Nephron (organoid): Measurements from ENCODE around the gene L1CAM.

Experiments
- H3K27ac Mint-ChIP-seq, 3 experiments: 2 replicates each; pipeline ENCODE4 v1.8.0; 2020; ENCODE audit warnings: mixed read lengths in 3 of 3, mild to moderate bottlenecking in 2 of 3, moderate library complexity in 1 of 3
- H3K27me3 Mint-ChIP-seq: 2 replicates; pipeline ENCODE4 v1.8.0; 2021; ENCODE audit warnings: low read depth, mild to moderate bottlenecking, moderate library complexity, mixed read lengths
- H3K36me3 Mint-ChIP-seq: 2 replicates; pipeline ENCODE4 v1.8.0; 2020; ENCODE audit warnings: low read depth, mixed read lengths
- H3K4me1 Mint-ChIP-seq: 2 replicates; pipeline ENCODE4 v1.8.0; 2020; ENCODE audit warnings: mixed read lengths
- H3K4me3 Mint-ChIP-seq, 3 experiments: 2 replicates each; pipeline ENCODE4 v1.8.0; 2020; ENCODE audit warnings: mild to moderate bottlenecking in 3 of 3, mixed read lengths in 3 of 3, moderate library complexity in 2 of 3
- H3K9me3 Mint-ChIP-seq: 2 replicates; pipeline ENCODE4 v1.8.0; 2020; ENCODE audit warnings: mixed read lengths
- TF ChIP-seq, protein P1 (sequence below), 3 experiments: fragments of 200-600 bp; sonication (generic); IDR thresholded peaks; one replicate each; pipeline ENCODE4 v1.5.0; 2021; ENCODE audit warnings: antibody characterized with exemption in 3 of 3; ENCODE audit not compliant: unreplicated experiment in 3 of 3

Gene L1CAM

DNA sequence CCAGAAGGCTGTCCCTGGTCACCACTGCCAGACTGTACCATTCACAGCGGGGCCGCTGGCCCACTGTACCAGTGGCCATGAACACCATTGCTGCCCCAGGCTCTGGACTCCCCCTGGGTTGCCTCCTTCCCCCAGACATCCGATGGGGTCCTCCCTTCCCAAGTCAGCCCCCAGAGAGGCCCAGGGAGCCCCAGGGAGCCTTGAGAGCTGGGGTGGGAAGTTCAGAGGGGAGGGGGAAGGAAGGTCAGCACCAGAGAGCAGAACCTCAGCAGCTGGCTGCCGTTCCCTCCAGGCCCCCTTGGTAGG, 40.5 kb upstream of the L1CAM start:
- Mint-ChIP-seq H3K27ac (peak overlapping the region; percentile 83 to 97 (median 97)), H3K4me3 (peak overlapping the region; percentile 83 to 90 (median 90)), H3K36me3 (peaks cover 11% of the 10 kb centered on the region), H3K27me3 (peaks cover 3% of the 10 kb centered on the region), H3K4me1 (peaks cover 20% of the 10 kb centered on the region), H3K9me3 (peaks cover 6% of the 10 kb centered on the region)
- TF ChIP-seq, protein P1, sequence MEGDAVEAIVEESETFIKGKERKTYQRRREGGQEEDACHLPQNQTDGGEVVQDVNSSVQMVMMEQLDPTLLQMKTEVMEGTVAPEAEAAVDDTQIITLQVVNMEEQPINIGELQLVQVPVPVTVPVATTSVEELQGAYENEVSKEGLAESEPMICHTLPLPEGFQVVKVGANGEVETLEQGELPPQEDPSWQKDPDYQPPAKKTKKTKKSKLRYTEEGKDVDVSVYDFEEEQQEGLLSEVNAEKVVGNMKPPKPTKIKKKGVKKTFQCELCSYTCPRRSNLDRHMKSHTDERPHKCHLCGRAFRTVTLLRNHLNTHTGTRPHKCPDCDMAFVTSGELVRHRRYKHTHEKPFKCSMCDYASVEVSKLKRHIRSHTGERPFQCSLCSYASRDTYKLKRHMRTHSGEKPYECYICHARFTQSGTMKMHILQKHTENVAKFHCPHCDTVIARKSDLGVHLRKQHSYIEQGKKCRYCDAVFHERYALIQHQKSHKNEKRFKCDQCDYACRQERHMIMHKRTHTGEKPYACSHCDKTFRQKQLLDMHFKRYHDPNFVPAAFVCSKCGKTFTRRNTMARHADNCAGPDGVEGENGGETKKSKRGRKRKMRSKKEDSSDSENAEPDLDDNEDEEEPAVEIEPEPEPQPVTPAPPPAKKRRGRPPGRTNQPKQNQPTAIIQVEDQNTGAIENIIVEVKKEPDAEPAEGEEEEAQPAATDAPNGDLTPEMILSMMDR (IDR thresholded peaks at IDR 0.05; ENCODE audit: unreplicated experiment in 3 of 3): no peak

DNA sequence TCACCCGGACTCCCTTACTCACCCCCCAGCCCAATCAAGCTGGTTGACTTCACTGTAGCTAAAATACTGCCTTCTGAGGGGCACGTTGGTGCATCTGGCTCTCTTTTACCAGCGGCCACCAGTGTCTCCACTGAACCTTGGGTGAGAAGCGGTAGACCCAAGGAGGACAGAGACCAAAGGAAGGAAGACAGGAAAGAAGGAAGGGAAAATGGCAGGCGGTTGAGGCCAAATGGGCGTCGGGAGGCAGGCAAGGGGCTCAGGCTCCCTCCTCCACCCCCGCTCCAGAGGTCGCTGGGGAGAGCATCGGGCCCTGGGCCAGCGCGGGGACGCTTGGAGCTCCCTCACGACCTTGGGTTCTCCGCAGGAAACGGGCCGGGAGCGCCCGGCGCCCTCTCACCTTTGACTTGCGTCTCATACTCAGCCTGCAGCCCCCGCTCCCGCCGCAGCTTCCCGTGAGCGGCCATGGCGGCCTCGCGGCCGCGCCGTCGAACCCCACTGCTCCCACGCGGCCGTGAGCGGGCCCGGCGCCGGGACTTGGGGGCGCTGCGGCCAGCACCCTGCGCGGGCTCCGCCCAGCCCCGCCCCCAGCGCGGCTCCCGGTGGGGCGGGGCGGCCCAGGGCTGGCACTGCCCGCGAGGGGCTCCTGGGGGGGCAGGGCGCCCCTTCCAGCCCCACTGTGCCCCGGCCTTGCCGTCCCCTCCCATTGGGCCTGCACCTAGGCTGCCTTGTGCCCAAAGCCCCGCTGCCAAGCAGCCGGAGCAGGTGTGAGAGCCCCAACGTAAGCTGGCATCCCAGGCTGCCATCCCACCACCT, 40.0 kb upstream of the L1CAM start, which contains the start of gene ARHGAP4:
Gene ARHGAP4 (minus strand): TSS at position 526 of the 813 bp plus-strand sequence. CDS start 62 bp downstream, at position 464.
- H3K4me1 Mint-ChIP-seq: peaks cover 20% of the 10 kb centered on the region
- peak within 1 kb of the TSS; percentile 90 to 97 (median 97) for H3K27ac Mint-ChIP-seq
- peak within 1 kb of the TSS; percentile 83 to 90 (median 90) for H3K4me3 Mint-ChIP-seq
- TF ChIP-seq, protein P1 (IDR thresholded peaks at IDR 0.05; ENCODE audit: unreplicated experiment in 3 of 3): no peak
- H3K27me3 Mint-ChIP-seq: peaks cover 3% of the 10 kb centered on the region
- H3K9me3 Mint-ChIP-seq: peaks cover 3% of the 10 kb centered on the region
- peaks cover 8% of the 10 kb centered on the region for H3K36me3 Mint-ChIP-seq

DNA sequence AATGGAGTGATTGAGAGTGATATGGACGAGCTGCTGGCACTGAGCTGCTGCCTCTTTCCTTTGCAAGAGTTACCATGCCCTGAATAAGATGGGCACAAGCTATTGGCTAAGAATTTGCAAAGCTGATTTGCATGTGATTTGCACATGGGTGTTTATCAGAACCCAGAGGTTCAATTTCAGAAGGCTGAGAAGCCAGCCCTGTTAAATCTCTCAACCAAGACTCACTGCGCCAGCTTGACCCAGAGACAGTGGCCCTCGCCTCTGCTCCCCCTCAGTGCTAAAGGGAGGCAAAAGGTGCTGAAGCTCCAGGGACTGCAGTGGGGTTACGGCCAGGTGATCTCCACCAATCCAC, 39.4 kb upstream of the L1CAM start:
- Mint-ChIP-seq H3K9me3 (peaks cover 3% of the 10 kb centered on the region), H3K27ac (peak overlapping the region; percentile 87 to 90 (median 89)), H3K4me3 (peak overlapping the region; percentile 56 to 81 (median 76)), H3K4me1 (peaks cover 20% of the 10 kb centered on the region), H3K36me3 (peaks cover 8% of the 10 kb centered on the region), H3K27me3 (peaks cover 3% of the 10 kb centered on the region)
- TF ChIP-seq, protein P1 (IDR thresholded peaks at IDR 0.05; ENCODE audit: unreplicated experiment in 3 of 3): no peak

DNA sequence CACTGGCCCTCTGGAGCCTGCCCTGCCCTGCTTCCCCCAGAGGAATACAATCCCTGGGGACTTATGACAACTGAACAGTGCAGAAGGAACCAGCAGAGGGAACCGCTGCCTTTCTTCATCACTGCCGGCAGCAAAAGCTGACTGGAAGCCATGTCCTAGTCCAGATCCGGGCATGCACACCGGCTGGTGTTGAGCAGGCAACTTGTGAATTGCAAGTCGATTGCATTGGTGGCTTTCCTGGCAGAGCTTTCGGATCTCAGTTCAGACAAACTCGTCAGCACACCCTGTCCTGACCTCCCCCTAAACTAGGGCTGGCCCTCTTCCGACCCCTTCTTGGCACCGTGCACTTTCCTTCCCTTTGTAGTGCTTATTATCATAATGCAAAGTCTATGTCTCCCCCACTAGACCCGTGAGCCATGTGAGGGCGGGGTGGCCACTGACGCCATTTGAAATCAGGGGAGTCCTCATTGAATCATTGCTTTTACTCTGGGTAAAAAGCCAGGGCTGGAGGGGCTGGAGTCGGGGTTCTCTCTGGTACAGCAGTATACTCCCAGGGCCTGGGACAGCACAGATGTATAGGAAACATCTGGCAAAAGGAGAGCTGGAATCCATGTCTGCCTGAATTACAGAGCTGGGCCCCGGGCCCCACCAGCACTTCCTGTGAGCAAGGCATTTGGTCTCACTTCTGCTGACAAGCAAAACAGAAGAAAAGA, 38.3 kb upstream of the L1CAM start:
- peaks cover 8% of the 10 kb centered on the region for H3K36me3 Mint-ChIP-seq
- H3K27ac Mint-ChIP-seq: peak overlapping the region; percentile 80 to 90 (median 89)
- peaks cover 7% of the 10 kb centered on the region for H3K9me3 Mint-ChIP-seq
- H3K27me3 Mint-ChIP-seq: peaks cover 3% of the 10 kb centered on the region
- peak overlapping the region; percentile 27 to 81 (median 38) for H3K4me3 Mint-ChIP-seq
- TF ChIP-seq, protein P1 (IDR thresholded peaks at IDR 0.05; ENCODE audit: unreplicated experiment in 3 of 3): peak in 2 of 3 experiments; percentile 11 to 29
- H3K4me1 Mint-ChIP-seq: peaks cover 20% of the 10 kb centered on the region

DNA sequence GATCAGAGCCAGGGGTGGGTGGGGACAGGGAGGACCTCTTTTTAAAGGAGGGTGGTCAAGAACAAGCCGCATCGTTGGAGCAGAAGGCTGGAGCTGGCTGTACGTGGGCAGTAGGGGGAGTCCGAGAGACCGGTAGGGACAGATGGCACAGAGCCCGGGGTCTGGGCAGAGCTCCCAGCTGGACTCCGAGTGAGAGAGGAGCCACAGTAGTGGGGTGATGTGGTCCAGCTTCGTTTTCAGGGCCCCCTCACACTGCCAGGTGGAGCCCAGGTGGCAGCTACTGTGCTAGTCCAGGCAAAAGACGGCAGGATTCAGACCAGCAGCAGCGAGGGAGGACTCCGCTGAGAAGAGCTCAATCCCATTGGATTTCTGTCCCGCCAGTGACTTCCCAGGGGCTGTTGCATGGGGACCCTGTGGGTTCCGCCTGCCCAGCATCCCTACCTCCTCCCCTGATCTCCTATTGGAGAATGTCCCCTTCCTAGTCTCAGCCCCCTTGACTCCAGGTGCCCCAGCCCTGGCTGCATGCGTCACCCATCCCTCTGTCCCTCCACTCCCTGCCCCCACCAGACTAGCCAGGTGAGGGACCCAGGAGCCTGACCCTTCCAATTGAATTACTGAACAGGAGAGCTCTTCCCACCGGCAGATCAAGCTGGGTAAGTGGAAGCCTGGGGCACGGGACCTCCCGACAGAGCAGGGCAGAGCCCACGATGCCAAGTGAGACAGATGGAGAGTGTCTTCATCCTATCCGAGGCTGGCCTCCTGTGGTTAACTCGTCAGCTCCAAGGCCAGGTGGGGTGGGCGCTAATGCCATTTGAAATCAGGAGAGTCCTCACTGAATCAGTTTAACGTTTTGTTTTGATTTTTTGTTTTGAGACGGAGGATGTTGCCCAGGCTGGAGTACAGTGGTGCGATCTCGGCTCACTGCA, 37.2 kb upstream of the L1CAM start:
- peaks cover 3% of the 10 kb centered on the region for H3K27me3 Mint-ChIP-seq
- peak overlapping the region in 2 of 3 experiments; percentile 19 to 26 for H3K27ac Mint-ChIP-seq
- peaks cover 4% of the 10 kb centered on the region for H3K9me3 Mint-ChIP-seq
- TF ChIP-seq, protein P1 (IDR thresholded peaks at IDR 0.05; ENCODE audit: unreplicated experiment in 3 of 3): peak; percentile 15 to 29 (median 28)
- H3K4me1 Mint-ChIP-seq: peaks cover 15% of the 10 kb centered on the region
- no peaks in the 10 kb centered on the region for H3K36me3 Mint-ChIP-seq
- no peak overlapping the region for H3K4me3 Mint-ChIP-seq
